ENCODE results near the gene ENO3. TPM values are rescaled to one million over a fixed set of nuclear protein-coding genes. Genes with fewer than 3 reads are reported as not detected.
A peak's percentile ranks its signal among the peaks of the same experiment; 100 is the strongest.

Gene ENO3
- polyA plus RNA-seq, 3 donors: 0.36 to 14.2 (median 0.60) TPM

- H3K36me3 Mint-ChIP-seq: peaks cover 63 to 69% of the 10 kb centered on the region in 2 donors
- 94% methylated on average over 13 of the region's 16 CpGs for WGBS (ENCODE audit: insufficient coverage)
- H3K36me3 ChIP-seq (replicated peaks in 1 of 2; ENCODE audit: control insufficient read depth in 1 of 2, insufficient read depth in 2 of 2, low read length in 2 of 2): peaks cover 41 to 51% of the 10 kb centered on the region in 2 donors
- peaks cover 6% of the 10 kb centered on the region for H4K20me1 ChIP-seq (ENCODE audit: insufficient read depth, low read length)
- no peak overlapping the region for H3K4me3 Mint-ChIP-seq
- no peak overlapping the region for H3K9ac ChIP-seq (ENCODE audit: insufficient read depth, low read length, poor library complexity, severe bottlenecking)
- H3K27ac Mint-ChIP-seq: peak overlapping the region in 2 of 7 donors; percentile 14 to 65
- H3K9me3 Mint-ChIP-seq: no peaks in the 10 kb centered on the region
- H3K27me3 Mint-ChIP-seq (ENCODE audit: low read depth in 3 of 3): peaks cover 0 to 2% (median 2%) of the 10 kb centered on the region in 3 donors
- peak in 1 of 3 donors; percentile 32 for DNase-seq
- H3K4me1 Mint-ChIP-seq: peaks cover 48% of the 10 kb centered on the region
- H2AFZ ChIP-seq (ENCODE audit: insufficient read depth, low read depth, low read length, poor library complexity, severe bottlenecking): no peak overlapping the region
- H3K27ac ChIP-seq (ENCODE audit: low read depth in 1 of 2, low read length in 2 of 2): peak overlapping the region in 1 of 2 donors; percentile 12
- TF ChIP-seq CTCF (IDR thresholded peaks at IDR 0.05): no peak
- peaks cover 42% of the 10 kb centered on the region for H3K79me2 ChIP-seq (ENCODE audit: insufficient read depth, low read length)
- H3K9me3 ChIP-seq (replicated peaks in 1 of 2; ENCODE audit: control insufficient read depth in 1 of 2, insufficient read depth in 1 of 2, low read length in 2 of 2): no peaks in the 10 kb centered on the region
- H3K27me3 ChIP-seq (ENCODE audit: control insufficient read depth in 2 of 2, insufficient read depth in 2 of 2, low read length in 2 of 2): no peaks in the 10 kb centered on the region
- H3K4me2 ChIP-seq (replicated peaks; ENCODE audit: extremely low read depth, low read length, poor library complexity, severe bottlenecking): no peak overlapping the region
- intact Hi-C loops (cut with micrococcal nuclease): no loop called here
- no peak overlapping the region for H3K4me3 ChIP-seq (replicated peaks in 1 of 3; ENCODE audit: low read depth in 2 of 3, low read length in 3 of 3)
- H3K4me1 ChIP-seq (ENCODE audit: control insufficient read depth in 1 of 2, insufficient read depth in 2 of 2, low read length in 2 of 2): peaks cover 59 to 75% of the 10 kb centered on the region in 2 donors
These were observed 18.7 kb downstream of the ENO3 start for GRCh38 chr17:4969551-4970173.

- Mint-ChIP-seq H3K4me3 (no peak overlapping the region), H3K9me3 (no peaks in the 10 kb centered on the region), H3K4me1 (peaks cover 52% of the 10 kb centered on the region), H3K36me3 (peaks cover 67 to 72% of the 10 kb centered on the region in 2 donors), H3K27me3 (ENCODE audit: low read depth in 3 of 3) (peaks cover 0 to 2% (median 2%) of the 10 kb centered on the region in 3 donors), H3K27ac (peak overlapping the region in 1 of 7 donors; percentile 79)
- 94% methylated on average over 8 of the region's 8 CpGs for WGBS (ENCODE audit: insufficient coverage)
- no peak for DNase-seq
- Histone ChIP-seq H2AFZ (ENCODE audit: insufficient read depth, low read depth, low read length, poor library complexity, severe bottlenecking) (no peak overlapping the region), H3K4me1 (ENCODE audit: control insufficient read depth in 1 of 2, insufficient read depth in 2 of 2, low read length in 2 of 2) (peaks cover 59 to 72% of the 10 kb centered on the region in 2 donors), H4K20me1 (ENCODE audit: insufficient read depth, low read length) (peaks cover 6% of the 10 kb centered on the region), H3K4me2 (replicated peaks; ENCODE audit: extremely low read depth, low read length, poor library complexity, severe bottlenecking) (no peak overlapping the region), H3K27ac (ENCODE audit: low read depth in 1 of 2, low read length in 2 of 2) (no peak overlapping the region), H3K9ac (ENCODE audit: insufficient read depth, low read length, poor library complexity, severe bottlenecking) (no peak overlapping the region), H3K27me3 (ENCODE audit: control insufficient read depth in 2 of 2, insufficient read depth in 2 of 2, low read length in 2 of 2) (no peaks in the 10 kb centered on the region), H3K79me2 (ENCODE audit: insufficient read depth, low read length) (peaks cover 36% of the 10 kb centered on the region), H3K4me3 (replicated peaks in 1 of 3; ENCODE audit: low read depth in 2 of 3, low read length in 3 of 3) (no peak overlapping the region), H3K36me3 (replicated peaks in 1 of 2; ENCODE audit: control insufficient read depth in 1 of 2, insufficient read depth in 2 of 2, low read length in 2 of 2) (peaks cover 42 to 57% of the 10 kb centered on the region in 2 donors), H3K9me3 (replicated peaks in 1 of 2; ENCODE audit: control insufficient read depth in 1 of 2, insufficient read depth in 1 of 2, low read length in 2 of 2) (no peaks in the 10 kb centered on the region)
- intact Hi-C loops (cut with micrococcal nuclease): no loop called here
- TF ChIP-seq CTCF (IDR thresholded peaks at IDR 0.05): no peak
These were observed 19.4 kb downstream of the ENO3 start for GRCh38 chr17:4970273-4970672.

All from CD14-positive monocyte (primary cell).